ENCODE data around the gene HGD.
"Not testable (repeated sequence)": the region's sequence is repeated elsewhere in the genome, so short reads cannot be mapped to it uniquely, and the experiment has no call there.

- TF ChIP-seq, protein P1, sequence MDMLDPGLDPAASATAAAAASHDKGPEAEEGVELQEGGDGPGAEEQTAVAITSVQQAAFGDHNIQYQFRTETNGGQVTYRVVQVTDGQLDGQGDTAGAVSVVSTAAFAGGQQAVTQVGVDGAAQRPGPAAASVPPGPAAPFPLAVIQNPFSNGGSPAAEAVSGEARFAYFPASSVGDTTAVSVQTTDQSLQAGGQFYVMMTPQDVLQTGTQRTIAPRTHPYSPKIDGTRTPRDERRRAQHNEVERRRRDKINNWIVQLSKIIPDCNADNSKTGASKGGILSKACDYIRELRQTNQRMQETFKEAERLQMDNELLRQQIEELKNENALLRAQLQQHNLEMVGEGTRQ (CRISPR knock-in tag; IDR thresholded peaks at IDR 0.05) = not testable (repeated sequence)
- TF ChIP-seq CTCF (IDR thresholded peaks at IDR 0.05); E2F1 (CRISPR knock-in tag; IDR thresholded peaks at IDR 0.05): not testable (repeated sequence)
Measured at GRCh38 chr3:120719167-120719834, 37.3 kb upstream of the HGD start.

Data from WTC11 (cell line).